AG20443 (cell line): ENCODE results near the gene EFCAB10.

Experiments used
- DNase-seq: peaks from one replicate; pipeline ENCODE4 v3.0.0; 2012; ENCODE audit warnings: low spot score, mixed read lengths

EFCAB10 gene

DNA sequence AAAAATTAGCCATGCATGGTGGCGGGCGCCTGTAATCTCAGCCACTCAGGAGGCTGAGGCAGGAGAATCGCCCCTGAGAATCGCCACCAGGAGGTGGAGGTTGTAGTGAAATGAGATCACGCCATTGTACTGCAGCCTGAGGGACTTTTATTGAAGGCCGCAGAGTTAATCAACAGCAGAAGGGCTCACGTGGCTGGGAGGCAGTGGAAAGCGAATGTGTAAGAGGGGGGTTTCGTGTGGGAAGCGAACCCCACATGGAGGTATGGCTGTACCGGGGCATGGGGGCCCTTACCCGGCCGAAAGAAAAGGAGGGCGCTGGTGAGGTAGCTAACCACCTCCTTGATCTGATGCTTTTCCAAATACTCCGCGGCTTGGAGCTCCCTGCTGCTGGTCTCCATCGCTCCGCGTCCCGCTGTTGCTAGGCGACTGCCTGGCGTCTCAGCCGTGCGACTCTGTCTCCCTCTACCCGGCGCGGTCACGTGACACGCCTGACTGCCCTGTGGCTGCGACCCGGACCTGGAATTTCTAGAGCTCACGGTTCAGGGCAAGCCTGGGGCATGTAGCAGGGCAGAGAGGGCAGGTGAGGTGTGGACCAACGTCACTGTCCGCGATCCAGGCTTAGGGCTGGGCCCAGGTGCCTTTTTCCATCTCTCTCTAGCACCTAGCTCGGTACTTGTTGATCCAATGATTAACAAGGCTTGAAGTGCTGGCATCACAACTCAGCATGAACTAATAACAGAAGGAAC is at the start of gene EFCAB10:
Gene EFCAB10 (minus strand): TSS at position 428 of the 746 bp plus-strand sequence. CDS start 30 bp downstream, at position 398.
- DNase-seq = peak; percentile 86

DNA sequence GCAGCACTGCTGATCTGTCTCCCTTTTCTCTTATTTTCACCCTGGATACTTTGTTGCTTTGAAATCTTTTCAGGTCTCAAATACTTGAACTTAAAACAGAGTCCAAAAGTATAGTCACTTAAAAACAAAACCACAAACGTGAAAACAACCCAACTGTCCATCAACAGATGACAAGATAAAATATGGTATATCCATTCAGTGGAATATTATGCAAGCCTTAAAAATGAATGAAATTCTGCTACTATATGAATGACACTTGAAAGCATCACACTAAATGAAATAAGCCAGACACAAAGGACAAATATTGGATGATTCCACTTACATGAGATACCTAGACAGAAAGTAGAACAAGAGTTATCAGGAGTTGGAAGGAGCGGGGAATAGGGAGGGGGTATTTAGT is 44.7 kb upstream of the EFCAB10 start:
- DNase-seq = no peak

DNA sequence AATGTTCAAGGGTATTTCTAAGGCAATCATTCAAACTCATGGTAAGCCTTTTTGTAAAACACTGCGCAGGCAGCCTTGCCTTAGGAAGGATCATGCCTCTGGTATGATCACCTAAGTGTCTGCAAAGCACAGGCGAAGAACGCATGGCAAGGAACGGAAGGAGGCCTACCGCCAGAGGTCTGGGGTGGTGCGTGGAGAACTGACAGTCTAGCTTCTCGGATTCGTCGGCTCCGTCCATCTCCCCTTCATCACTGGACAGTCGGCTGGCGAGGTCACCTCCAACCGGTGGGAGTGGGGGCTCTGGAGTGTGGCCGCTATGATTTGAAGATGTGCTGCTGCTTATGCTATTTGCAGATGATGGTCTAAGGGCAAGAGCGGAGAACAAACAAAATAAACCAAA is 42.6 kb upstream of the EFCAB10 start:
- DNase-seq = no peak

GRCh38 chr7:105623378-105623777 is 42.1 kb upstream of the EFCAB10 start:
- no peak for DNase-seq

GRCh38 chr7:105622106-105622731 is 40.9 kb upstream of the EFCAB10 start:
- DNase-seq = no peak

DNA sequence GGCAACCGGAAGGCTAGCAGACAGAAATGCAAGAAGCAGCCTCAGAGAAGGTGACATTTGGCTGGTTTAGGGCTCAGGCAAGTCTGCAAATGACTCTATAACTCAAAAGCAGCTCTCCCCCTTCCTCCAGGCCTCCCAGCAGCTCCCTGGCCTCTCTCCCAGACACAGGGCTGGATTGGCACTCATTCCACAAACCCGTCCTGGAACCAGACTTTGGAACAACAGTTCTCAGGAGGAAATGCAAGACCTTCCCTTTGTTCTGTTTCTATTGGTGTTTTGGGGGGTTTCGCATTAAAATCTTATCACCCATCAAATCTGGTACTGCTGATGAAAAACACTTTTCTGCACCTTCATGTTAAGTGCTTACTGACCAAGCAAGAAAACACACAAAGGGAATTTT is 40.3 kb upstream of the EFCAB10 start:
- peak; percentile 88 for DNase-seq

DNA sequence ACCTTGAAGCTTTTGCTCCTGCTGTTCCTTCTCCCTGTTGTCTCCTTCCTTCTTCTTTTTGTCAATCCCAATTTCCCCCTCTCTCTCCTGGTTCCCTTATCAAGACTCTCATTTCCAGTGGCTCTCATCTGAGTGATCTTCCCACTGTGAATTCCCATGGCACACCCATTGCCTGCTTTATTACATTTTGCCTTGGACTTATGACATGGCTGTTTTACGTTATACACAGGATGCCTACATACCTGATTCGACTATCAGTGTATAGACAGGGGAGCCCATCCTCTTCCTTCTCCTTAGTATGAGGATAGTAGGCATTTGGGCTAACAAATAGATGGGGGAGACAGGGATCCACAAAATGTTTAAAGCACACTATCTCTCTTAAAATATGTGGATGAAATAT is 39.9 kb upstream of the EFCAB10 start:
- DNase-seq = no peak

DNA sequence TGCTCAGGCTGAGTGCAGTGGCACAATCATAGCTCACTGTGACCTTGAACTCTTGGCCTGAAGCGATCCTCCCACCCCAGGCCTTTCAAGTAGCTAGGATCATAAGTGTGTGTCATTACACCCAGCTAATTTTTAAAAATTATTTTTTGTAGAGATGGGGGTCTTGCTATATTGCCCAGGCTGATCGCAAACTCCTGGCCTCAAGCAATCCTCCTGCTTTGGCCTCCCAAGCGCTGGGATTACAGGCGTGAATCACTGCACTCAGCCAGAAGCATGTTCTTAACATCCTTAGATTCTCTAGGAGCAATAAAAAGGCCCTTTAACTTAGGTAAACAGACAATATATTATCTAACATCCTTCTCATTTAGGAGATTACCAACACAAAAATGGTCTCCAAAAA is 38.3 kb upstream of the EFCAB10 start:
- no peak for DNase-seq

GRCh38 chr7:105618016-105618296 is 36.7 kb upstream of the EFCAB10 start:
- no peak for DNase-seq

- DNase-seq = no peak
These were observed 36.2 kb upstream of the EFCAB10 start for GRCh38 chr7:105617280-105618015.

GRCh38 chr7:105614341-105614840 is 33.1 kb upstream of the EFCAB10 start:
- no peak for DNase-seq

DNA sequence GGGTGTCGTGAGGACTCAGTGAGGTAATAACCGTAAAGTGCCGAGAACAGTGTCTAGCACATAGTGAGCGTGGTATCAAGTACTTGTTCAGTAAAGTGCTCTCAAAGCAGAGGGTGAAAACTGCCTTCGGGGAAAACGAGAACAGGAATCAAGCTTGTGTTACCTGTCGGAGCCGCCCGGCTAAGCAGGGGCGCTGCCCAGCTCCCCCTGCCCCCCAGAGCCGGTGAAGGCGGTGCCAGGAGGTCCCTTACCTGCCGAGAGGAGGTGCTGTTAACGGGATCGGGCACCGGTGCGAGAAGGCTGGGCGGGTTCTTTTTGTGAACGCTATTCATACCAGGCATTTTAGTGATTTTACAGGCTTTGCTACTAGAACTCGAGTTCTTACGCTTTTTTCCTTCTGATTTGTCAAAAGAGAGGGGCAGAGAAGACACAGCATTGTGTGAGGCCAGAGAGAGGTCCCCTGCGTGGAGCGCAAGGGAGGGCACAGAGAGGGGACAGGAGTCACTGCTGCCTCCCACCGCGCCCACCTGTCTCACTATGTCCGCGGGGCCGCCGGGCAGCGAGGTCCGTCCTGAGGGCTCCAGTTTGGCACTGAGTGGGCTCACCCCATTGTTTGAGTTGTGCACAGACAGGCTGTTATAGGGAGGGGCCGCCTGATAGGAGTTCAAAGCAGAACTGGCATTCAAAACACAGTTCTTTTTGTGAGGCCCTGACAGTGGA is 32.5 kb upstream of the EFCAB10 start:
- DNase-seq = no peak

DNA sequence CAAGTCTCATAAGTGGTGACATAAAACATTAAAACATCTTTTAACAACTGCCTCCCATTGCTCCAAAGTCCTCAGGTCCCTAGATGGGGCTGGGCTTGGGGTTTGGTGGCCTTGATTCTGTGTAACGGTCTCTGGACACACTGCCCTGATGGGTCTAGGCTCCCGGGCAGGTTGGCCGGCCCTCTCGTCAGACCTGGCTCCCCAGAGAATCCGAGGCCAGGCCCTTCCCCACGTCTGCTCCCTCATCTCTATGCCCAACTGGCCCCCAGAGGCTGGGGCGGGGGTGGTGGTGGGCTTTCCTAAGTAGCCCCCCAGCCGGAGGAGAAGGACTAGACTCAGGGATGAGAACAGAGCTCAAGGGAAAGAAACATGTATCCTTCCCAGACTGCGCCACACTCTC is 31.5 kb upstream of the EFCAB10 start:
- no peak for DNase-seq

GRCh38 chr7:105611856-105612775 is 30.8 kb upstream of the EFCAB10 start:
- no peak for DNase-seq

DNA sequence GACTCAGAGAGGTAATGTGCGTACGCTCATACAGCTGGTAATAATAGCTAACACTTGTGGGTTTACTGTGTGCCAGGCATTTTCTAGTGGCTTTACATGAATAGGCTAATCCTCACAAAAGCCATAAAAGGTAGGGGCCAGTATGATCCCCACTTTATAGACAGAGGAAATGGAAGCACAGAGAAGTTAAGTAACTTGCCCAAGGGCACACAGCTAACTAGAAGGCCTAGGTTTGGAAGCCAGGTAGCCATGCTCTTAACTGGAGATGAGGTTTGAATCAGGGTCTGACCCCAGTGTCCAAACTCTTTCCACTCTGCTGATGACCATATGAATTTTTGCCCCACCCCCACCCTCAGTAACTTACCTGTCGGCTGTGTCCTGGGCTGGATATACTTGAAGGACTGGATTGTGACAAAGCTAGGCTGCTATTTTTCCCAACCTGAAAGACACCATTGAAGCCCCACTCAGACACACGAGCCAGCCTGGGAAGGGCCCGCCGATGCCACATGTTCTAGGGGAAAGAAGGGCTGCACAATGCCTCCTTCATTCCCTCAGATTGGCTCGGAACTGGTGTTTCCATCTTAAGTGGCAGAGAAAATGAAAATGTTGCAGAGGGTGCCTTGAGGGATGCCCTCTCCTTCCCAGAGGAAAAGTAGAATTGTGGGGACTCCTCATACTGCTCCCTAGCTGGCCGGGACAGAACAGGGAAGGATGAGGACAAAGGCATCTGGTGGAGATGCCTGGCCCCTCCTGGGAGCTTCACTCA is 29.1 kb upstream of the EFCAB10 start:
- DNase-seq = no peak

GRCh38 chr7:105602325-105603305 is 21.3 kb upstream of the EFCAB10 start:
- DNase-seq = no peak

GRCh38 chr7:105600720-105601550 is 19.6 kb upstream of the EFCAB10 start:
- DNase-seq = peak; percentile 19

DNA sequence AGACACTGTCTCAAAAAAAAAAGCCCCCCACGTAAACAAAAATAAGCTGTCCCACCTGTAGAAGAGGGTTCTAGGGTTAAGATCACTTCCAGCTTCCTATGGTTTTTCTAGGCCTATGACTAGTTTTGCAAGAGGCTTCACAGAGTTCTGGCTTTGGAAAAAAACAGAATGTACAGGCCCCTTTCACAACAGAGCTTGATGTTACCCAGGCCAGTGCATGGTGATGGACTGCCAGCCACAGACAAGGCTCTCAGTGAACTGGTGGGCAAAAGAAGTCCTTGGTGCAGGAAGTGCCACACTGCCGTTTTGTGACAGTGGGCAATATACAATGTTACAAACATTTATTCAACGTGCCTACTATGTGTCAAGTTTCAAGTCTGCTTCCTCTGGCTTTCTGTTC is 18.3 kb upstream of the EFCAB10 start:
- DNase-seq = no peak
